SIG-M5 (cell line): ENCODE measurements around the gene CUL9.

Experiments
- DNase-seq: peaks from one replicate; lab custom pipeline; 2025; lab: John Stamatoyannopoulos, UW

The CUL9 gene

GRCh38 chr6:43173591-43174262 lies 8.3 kb upstream of the CUL9 start:
- DNase-seq = no peak

- DNase-seq = peak; percentile 92
Observed at GRCh38 chr6:43174263-43175112, 7.5 kb upstream of the CUL9 start.

GRCh38 chr6:43175676-43176422 lies 6.1 kb upstream of the CUL9 start:
- DNase-seq = no peak

- no peak for DNase-seq
Observed at GRCh38 chr6:43176423-43176786, 5.6 kb upstream of the CUL9 start.

DNA sequence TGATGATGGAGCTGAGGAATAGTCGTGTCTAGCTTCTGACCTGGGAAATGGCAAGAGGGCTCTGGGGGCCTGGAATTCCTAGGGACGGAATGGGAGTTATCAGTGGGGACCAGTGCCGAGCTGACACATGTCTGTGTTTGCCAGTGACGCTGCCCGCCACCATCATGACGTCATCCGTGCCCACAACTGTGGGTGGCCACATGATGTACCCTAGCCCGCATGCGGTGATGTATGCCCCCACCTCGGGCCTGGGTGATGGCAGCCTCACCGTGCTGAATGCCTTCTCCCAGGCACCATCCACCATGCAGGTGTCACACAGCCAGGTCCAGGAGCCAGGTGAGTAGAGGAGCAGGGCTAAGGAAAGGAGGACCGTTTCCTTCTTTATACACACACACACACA lies 3.8 kb upstream of the CUL9 start:
- no peak for DNase-seq

GRCh38 chr6:43178951-43179830 lies 2.8 kb upstream of the CUL9 start:
- no peak for DNase-seq

DNA sequence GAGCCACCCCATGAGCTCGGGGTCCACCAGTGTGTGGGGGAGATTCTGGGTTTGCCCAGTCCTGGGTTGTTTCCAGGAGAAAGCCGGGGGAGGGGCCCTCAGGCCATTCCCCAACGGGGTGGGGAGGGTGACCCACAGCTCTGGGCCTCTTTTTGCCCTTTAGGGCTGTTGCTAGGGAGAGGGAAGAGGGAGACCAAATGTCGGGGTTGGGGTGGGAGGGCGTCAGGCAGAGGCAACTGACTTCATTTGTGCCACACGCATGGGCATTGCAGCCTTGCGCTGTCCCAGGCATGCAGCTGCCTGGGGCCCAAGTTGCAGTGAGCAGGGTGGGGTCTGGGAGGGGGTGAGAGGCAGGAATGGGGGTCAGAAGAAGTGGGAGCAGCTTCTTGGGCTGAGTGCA lies 1.9 kb upstream of the CUL9 start:
- DNase-seq = no peak

- DNase-seq = no peak
Observed at GRCh38 chr6:43180985-43181384, 1.0 kb upstream of the CUL9 start.

DNA sequence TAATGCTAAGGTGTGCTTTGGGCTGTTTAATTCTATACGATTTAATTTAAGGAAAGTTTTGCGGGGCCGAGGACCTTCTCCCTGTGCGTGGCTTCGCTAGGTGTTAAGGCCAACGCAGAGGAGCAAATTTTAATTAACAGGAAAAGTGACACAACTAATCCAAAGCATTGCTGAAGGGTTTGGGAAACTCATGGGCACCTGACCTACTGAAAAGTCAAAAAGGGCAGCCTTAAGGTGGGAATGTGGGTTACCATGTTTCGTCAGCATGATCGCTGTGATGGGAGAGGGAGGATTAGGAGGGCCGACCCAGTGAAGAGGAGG lies 415 bp upstream of the CUL9 start:
- DNase-seq = no peak

- DNase-seq = no peak
Observed at GRCh38 chr6:43183441-43183840, 1.4 kb downstream of the CUL9 start.

DNA sequence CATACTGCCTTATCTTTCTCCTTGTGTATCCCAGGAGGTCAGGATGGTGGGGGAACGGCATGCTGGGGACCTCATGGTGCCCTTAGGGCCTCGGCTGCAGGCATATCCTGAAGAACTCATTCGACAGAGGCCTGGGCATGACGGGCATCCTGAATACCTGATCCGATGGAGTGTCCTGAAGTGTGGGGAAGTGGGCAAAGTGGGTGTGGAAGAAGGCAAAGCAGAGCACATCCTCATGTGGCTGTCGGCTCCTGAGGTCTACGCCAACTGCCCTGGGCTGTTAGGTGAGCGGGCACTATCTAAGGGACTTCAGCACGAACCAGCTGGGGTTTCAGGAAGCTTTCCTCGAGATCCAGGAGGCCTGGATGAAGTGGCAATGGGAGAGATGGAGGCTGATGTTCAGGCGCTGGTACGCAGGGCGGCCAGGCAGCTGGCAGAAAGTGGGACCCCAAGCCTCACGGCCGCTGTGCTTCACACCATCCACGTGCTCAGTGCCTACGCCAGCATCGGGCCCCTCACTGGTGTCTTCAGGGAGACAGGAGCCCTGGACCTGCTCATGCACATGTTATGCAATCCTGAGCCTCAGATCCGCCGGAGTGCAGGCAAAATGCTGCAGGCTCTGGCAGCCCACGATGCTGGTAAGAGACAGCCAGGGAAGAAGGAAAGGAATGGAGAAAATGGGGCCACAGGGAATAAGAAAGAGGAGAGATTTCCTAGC lies 2.4 kb downstream of the CUL9 start:
- no peak for DNase-seq

DNA sequence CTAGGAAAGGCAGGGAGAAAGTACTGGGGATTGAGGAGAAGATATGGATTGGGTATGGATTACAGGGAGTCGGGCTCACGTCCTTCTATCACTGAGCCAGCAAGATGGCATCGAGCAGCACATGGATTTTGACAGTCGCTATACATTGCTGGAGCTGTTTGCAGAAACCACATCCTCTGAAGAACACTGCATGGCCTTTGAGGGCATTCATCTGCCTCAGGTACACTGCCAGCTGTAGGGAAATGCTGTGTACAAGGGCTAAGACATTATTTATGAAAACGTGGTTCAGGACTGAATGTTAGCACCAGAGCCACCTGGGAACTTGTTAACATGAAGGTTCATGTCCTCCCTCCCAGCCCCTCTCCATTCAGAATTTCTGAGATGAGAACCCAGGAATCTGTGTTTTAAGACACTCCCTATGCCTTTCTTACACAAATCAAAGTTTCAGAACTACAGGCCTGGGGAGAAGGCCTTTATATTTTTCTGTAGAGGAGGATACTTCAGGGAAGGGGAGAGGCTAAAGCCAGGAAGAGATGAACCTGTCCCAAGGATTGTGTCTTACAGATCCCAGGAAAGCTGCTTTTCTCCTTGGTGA lies 3.5 kb downstream of the CUL9 start:
- no peak for DNase-seq

- DNase-seq = no peak
Observed at GRCh38 chr6:43186019-43186418, 4.0 kb downstream of the CUL9 start.

GRCh38 chr6:43186706-43187105 lies 4.7 kb downstream of the CUL9 start:
- DNase-seq = no peak

DNA sequence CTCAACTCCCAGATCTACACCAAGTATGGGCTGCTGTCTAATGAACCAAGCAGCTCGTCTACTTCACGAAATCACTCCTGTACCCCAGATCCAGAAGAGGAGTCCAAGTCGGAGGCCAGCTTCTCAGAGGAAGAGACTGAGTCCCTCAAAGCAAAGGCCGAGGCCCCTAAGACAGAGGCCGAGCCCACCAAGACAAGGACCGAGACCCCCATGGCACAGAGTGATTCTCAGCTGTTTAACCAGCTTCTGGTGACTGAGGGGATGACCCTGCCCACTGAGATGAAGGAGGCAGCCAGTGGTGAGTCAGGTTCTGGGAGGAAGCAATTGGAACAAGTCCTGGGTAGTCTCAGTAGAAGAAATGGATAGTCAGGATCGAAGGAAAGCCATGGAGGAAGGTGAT lies 5.8 kb downstream of the CUL9 start:
- no peak for DNase-seq

GRCh38 chr6:43188426-43188825 lies 6.4 kb downstream of the CUL9 start:
- no peak for DNase-seq

- DNase-seq = no peak
Observed at GRCh38 chr6:43189776-43190304, 7.8 kb downstream of the CUL9 start.

DNA sequence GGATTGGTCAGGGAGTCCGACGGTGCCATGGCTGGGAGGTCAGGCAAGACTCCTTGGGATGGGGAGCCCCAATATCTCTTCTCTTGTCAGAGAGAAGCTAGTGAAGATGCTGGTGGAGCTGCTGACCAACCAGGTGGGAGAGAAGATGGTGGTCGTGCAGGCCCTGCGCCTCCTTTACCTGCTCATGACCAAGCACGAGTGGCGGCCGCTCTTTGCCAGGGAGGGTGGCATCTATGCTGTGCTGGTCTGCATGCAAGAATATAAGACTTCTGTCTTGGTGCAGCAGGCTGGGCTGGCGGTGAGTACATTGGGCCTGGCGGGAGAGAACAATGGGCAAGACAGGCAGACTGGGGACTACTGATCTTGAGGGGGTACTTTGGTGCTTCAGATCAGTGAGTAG lies 10.9 kb downstream of the CUL9 start:
- DNase-seq = no peak

DNA sequence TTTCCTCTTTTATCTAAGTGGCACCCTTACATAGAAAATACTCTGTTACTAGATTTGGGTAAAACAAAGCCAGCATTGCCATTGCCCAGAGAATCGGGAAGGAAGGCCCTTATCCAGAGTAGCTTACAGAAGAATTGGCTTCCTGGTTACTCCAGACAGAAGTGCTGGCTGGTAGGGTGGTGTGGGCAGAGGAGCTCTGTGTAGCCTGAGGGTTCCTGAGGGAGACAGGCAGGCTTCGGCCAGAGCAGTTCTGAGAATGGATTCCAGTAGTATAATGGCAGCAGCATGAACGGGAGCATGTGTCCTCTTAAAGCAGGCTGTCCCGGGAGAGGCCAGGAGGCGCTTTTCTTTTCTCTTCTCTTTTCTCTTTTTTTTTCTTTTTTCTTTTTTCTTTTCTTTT lies 11.9 kb downstream of the CUL9 start:
- DNase-seq = no peak

DNA sequence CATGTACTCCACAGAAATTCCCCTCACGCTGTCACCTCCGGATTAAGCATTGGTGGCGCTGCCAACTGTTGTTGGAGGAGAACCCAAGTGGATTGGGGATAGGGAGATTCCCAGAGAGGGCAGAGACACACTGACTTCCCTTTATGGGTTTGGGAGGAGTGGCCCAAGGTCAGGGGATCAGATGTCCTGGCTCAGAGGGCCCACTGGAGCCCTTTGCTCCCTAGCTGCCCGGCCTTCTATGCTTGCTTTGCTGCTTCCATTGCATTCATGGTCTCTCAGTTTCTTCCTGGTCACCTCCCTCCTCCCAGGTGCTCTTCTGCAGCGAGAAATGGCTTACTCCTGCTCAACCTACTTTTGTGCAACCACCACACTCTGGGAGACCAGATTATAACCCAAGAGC lies 14.3 kb downstream of the CUL9 start:
- no peak for DNase-seq

DNA sequence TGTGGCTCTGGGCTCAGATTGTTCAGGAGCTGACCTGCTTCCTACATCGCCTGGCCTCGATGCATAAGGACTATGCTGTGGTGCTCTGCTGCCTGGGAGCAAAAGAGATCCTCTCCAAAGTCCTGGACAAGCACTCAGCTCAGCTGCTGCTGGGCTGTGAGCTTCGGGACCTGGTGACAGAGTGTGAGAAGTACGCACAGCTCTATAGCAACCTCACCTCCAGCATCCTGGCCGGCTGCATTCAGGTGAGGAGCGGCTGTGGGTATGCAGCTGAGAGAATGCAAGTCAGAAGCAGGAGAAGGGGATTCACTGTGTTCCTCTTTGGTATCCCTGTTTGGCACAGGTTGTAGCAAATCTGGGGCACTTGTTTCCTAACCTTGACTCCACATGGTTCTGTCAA lies 17.9 kb downstream of the CUL9 start:
- no peak for DNase-seq
